Measurements from ENCODE around the gene CYP46A1.

CYP46A1 gene

DNA sequence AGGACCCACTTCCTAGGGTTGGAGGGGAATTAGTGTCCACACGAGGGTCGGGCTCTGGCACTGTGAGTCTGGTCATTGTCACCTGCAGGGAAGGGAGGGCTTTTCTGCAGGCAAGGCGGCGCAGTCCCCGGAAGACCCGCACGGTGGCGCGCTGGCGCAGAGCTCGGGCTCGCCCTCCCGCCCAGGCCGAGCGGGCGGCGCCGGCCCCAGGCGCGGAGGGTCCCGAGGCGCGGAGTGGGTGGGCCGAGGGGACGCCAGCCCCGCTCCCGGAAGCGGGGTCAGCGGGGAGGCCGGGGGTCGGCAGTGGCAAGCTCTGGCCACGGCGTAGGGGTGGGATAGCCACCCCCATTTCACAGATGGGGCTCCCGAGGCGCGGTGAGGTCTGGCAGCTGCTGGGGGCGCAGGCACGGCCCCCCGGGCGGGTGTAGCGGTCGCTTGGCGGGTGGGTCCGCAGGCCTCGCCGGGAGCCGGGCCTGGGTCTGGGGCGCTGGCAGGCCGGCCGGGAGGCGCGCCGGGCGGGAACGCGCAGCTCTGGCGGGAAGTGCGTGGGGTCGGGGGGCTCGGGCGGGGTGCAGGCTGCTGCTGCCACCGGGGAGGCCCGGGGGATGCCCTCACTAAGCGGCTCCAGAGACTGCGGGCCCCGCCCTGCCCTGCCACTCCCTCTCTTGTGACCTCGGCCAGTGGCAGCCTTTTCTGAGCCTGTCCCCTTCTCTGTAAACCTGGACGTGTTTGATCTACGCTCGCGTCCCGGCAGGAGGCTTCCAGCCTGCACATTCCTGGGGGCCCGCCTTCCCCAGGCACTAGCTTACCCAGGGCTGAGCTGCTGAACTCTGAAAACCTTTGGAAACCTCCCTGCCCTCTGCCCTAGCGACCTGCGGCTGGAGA lies 46.1 kb downstream of the CYP46A1 start:
- peak; percentile 46 for DNase-seq (ENCODE audit: low read depth)

GRCh38 chr14:99730876-99731546 lies 46.9 kb downstream of the CYP46A1 start:
- no peak for DNase-seq (ENCODE audit: low read depth)

DNA sequence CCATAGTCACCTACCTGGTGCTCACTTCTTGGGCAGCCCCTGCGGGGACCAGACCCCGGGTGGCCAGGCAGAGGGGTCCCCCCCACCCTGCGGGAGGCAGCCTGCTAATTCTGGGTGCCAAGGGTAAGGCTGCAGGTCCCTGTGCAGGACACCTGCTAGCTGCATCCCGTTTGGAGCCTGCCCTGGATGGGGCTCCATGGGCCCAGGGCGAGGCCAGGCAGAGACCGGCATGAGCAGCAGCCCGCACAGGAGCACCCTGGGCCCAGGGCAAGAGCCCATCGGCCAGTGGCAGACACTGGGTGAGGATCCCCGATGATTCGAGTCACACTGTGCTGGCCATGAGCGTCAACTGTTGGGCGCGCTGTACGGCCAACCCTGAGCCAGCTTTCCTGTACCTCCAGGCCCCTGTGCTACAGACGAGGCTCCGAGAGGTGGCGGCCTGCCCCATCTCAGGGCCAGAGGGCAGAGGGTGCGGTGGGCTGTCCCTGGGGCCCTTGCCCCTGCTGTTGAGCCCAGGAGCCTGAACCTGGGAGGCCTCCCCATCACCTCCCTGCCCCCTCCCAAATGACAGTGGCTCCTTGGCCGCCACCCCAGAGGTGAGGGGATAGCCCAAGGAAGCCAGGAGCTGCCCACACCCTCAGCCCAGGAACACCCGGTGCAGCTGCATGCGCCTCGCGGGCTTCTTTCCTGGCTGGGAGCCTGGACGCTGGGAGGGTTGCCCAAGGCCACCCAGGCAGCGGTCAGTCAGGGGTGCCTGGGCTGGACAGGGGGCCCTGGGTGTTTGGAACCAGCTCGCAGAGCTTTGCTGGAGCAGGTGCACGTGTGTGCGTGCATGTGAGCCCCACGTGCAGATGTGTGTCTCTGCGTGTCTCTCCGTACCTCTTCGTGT lies 47.7 kb downstream of the CYP46A1 start:
- DNase-seq (ENCODE audit: low read depth): no peak

DNA sequence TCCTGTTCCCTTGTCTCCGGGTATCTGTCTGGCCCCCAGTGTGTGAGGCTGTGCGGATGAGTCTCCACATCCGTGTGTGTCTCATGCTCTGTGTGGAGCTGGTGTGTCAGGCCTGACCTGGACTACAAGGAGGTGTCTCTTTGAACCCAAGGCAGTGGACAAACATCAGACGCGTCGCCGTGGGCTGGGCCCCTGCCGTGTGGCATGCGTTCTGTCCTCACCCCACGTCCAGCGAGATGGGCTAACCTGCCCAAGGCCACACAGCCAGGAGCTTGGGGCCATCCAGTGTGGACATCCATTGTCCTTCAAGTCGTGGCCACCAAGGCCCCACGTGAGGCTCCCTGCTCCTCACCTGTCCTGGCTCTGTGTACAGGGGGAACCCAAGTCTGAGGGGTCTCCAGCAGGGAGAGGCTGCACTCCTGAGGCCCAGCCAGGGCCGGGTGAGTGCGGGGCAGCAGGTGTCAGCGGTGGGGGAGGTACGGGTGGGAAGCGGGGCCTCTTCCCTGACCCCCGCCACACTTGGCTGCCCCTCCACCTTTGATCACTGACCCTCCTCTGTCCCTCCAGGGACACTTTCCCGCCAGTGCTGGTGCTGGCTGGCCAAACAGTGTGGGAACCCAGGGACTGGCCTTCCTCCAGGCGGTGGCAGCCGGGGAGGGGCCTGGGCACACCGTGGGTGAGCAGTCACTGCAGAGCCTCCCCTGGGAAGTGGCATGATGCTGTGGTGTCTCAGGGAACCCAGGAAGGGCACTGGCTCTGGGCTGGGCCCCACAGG lies 48.5 kb downstream of the CYP46A1 start:
- no peak for DNase-seq (ENCODE audit: low read depth)

GRCh38 chr14:99733211-99733539 lies 49.1 kb downstream of the CYP46A1 start:
- no peak for DNase-seq (ENCODE audit: low read depth)

GRCh38 chr14:99733540-99734405 lies 49.7 kb downstream of the CYP46A1 start:
- no peak for DNase-seq (ENCODE audit: low read depth)

GRCh38 chr14:99734406-99735051 lies 50.4 kb downstream of the CYP46A1 start:
- no peak for DNase-seq (ENCODE audit: low read depth)

DNA sequence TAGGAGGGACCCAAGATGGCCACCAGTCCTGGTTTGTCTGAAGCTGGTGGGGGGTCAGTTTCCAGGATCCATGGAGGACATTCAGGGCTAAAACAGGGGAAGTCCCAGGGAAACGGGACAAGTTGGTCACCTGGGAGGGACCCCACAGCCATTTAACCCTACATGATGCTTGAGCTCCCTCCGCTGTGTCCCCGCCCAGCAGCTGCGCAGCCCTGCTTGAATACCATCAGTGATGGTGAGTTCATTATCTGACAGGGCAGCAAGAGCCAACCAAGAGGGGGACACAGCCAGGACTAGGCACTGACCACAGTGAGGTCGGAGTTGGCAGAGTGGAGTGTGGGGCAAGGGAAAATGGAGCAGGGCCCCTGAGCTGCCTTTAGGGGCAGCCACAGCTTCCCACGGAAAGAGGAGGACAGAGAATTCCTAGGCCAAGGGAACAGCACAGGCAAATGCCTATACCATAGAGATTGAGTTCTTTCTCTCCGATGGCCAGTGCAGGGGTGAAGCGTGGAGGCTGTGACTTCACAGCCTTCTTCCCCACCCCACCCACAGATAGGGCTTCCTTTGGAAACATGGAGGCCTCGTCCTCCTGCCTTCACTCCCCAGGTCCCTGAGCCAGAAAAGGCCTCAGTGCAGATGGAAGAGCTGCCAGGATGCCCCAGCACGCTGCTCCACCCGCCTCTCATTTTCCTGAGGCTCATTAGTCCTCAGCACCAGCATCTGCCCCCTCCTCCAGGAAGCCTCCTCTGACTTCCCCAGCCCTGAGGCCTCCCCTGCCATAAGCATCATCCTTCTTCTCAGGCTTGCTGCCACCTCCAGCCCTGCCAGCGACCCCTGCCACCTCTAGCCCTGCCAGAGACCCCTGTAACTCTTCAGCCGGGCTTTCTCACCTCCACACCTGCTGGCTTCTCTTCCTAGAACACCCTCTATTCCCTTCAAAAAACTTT lies 51.4 kb downstream of the CYP46A1 start:
- no peak for DNase-seq (ENCODE audit: low read depth)

DNA sequence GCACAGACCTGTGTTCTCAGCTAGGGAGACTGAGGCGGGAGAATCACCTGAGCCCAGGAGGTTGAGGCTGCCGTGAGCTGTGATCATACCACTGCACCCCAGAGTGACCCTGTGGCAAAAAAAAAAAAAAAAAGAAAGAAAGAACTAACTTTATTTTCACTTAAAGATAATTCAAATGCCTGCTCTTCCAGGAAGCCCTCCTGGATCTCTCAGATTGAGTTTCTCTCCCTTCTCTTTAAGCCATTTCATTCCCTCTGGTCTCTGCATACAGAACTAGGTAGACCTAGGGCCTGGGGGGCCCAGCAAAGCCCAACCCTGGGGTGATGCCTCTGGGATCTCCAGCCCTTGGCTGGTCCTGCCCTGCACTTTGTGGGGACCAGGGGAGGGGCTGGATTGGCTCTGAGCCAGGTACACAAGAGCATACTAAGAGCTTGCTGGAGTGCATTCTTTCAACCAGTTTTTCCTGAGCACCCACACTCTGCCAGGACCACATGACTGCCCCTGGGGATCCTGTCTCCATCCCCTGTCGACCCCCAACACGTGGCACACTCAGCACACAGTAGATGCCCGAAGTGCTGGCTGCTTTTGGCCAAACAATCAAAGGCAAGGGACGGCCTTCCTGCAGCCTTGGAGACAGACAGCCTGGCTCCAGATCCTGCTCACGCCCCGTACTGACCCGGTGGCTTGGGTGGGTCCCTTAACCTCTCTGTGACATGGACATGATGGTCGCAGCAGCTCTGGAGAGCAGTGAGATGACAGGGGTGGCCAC lies 52.7 kb downstream of the CYP46A1 start:
- no peak for DNase-seq (ENCODE audit: low read depth)

DNA sequence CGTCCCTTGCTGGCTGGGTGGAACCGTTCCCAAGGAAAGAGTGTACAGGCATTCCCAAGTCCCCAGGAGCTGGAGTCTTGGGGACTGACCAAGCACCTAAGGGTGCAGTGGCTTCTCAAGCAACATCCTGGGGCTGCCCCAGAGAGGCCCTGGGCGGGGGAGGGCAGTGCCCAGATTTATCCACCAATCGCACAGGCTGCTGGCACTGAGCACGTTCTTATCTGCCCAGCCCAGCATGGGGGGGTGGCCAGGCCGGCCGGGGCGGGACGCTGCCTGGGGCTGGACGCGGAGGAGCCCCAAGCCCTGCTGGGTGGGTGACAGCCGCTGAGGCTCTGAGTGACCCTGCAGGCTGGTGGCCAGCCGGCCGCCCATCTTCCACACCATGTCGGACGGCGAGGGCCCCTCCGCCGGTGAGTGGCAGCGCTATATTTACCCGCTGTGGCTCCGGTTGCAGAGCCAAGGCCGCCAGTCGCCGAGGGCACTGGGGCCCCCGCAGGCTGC lies 53.4 kb downstream of the CYP46A1 start:
- DNase-seq (ENCODE audit: low read depth): no peak

DNA sequence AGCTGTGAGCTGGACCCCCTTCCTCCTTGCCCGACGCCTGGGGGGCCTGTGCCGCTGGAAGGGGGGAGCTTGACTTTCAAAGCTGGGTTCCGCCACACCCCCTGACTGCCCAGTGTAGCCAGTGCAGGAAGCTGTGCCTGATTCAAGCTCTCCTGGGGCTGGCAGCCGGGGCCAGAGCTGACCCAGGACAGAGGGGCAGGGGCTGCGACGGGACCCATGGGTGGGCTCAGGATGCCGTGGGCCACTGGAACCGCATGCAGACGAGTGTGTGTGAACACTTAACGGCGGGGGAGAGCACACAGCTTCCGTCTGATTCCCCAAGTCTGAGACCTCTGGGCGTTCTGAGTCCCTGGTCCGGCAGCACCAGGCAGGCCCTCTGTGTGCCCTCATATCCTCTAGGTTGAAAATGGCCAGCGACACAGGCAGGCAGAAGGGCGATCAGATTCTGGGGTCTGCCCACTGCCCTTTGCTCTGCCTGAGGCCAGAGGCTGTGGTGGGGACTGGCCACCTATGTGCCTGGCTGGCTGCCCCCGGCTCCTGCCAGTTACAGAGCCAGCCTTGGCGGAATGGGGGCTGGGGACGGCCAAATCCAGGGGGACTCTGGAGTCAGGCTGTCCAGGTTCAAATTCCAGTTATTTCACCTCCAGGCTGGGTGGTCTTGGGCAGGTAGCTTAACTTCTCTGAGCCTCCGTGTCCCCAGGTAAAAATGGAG lies 54.0 kb downstream of the CYP46A1 start:
- DNase-seq (ENCODE audit: low read depth): no peak

DNA sequence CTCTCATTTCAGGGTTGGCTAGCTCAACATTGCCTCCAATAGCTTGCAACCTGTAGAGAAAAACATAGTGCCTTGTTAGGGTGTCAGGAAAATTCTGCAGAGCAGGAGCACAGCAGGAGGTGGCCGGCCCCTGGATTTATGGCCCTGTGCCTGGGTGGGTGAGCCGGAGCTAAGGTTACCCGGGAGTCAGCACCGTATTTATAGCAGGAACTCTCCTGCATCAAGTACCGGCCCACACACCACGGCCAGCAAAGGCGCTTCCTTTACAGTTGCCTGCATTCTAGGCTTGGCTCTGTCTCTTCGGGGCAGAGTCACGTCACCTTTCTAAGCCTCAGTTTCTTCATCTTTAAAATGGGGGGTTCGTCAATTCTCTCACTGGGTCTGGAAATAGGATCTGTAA lies 56.3 kb downstream of the CYP46A1 start:
- DNase-seq (ENCODE audit: low read depth): no peak

DNA sequence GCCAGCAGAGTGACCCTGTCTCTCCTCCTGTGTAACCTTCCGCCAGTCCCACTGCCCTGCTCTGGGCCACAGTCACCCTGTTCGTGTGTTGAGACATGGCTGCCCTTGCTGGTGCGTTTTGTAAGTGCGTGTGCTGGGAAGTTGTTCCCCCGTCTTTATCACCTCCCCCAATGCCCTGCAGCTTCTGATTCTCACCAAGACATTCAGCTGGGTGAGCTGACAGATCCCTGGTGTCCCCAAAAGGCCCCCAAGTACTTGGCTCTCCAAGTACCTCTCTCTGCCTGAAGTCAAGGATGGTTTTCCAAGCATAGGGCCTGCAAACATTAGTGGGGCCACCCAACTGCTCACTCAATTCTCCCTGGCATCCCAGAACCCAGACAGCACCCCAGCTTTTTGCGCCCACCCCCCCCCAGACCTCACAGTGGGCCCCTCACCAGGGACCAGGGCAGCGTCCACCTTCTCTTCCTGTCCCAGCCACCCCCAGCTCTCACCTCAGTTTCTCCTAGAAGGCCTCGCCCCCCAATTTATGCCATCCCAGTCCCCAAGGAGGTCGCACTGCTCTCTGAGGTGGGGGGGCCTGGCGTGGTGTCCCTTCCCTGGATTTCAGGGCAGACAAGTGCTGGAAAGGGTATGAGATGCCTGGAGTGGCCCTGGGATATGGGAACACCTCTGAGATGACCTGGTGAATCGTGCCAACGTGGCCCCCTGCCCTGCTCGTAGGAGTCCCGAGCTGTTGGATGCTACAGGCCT lies 57.3 kb downstream of the CYP46A1 start:
- no peak for DNase-seq (ENCODE audit: low read depth)

DNA sequence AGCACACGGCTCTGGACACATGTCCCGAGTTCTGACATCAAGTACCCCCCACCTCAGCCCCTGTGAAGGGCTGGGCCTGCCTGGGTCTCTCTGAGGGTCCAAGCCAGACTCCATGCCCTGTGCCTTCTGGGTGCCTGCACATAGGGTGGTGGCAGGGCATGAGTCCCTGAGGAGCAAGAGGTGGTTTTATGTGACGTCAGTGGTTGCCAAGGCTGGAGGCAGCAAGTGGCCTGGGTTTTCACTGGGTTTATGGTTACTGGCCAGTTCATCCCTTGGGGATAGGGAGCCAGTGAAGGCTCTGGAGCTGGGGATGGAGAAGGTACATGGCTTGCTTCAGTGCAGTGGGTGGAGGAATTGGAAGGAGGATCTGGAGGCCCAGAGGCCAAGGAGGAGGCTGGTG lies 58.0 kb downstream of the CYP46A1 start:
- DNase-seq (ENCODE audit: low read depth): no peak

DNA sequence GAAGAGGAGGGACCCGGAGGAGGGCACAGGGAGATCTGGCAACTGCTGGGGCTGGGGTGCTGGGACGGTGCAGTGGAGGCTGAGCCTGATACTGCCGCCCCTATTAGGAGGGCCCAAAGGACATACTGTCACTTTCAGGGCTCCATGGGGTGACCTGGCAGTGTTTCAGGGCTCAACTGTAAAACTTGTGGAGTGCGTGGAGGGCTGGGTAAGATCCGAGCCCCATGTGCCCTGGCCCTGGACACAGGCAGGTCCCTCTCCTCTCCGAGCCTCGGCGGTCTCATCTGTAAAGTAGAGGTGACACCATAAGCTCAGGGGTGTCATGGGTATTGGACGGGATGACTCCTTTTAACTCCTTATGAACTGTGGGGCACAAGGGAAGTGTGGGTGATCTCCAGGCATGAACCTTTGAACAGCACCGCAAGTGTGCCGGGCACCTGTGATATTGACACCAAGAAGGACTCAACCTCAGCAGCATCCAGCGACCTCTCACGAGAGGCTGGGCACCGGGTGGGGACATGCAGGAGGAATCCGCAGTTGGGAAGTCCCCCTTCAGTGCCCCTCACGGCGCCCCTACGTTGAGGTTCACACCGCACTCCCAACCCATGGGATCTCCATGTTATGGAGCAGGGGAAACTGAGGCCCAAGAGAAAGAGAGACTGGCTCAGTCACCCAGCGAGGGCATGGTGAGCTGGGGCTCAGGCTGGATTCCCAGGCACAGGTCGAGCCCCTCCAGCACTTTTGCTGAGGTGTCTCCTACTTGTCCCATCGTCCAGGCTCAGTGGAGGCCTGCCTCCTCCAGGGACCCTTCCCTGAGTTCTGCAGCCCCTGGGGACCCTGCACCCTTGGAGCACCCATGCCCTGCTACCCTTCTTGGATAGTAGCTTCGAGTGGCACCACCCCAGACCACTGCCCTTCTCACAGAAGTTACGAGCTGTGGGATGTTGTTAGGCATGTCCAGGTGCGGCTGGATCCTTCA lies 58.7 kb downstream of the CYP46A1 start:
- DNase-seq (ENCODE audit: low read depth): no peak
